Right lobe of liver (tissue), 6 donors: ENCODE data around the gene PCSK7. TPM values are rescaled to one million over a fixed set of nuclear protein-coding genes. Genes with fewer than 3 reads are reported as not detected.

ENCODE experiments used
- ATAC-seq, 4 donors: fragments of 200-7000 bp; cut with Tn5 transposase; one replicate each; pipeline ENCODE4 v1.9.1; 2020; ENCODE audit warnings: mild to moderate bottlenecking in 4 of 4, moderate library complexity in 4 of 4
- DNase-seq, 3 donors: peaks; one replicate each; pipeline ENCODE4 v3.0.0-alpha.2; 2020
- H3K27ac ChIP-seq, 3 donors: fragments of 200-600 bp; one replicate each; pipeline ENCODE4 v1.8.0; 2022
- H3K27me3 ChIP-seq, 2 donors: fragments of 200-600 bp; one replicate each; pipeline ENCODE4 v1.8.0; 2022
- H3K36me3 ChIP-seq, 4 donors: fragments of 200-600 bp; sonication (generic) in 1 of 4; one replicate each; pipeline versions ENCODE4 v1.5.1 to v1.8.0; 2017 to 2022; ENCODE audit warnings: control low read depth in 1 of 4
- H3K4me1 ChIP-seq, 4 donors: fragments of 200-600 bp; sonication (generic) in 1 of 4; one replicate each; pipeline versions ENCODE4 v1.5.1 to v1.8.0; 2017 to 2022; ENCODE audit warnings: control low read depth in 1 of 4
- H3K4me3 ChIP-seq, 3 donors: fragments of 200-600 bp; one replicate each; pipeline ENCODE4 v1.8.0; 2022
- H3K9me3 ChIP-seq, 4 donors: fragments of 200-600 bp; sonication (generic) in 1 of 4; one replicate each; pipeline versions ENCODE4 v1.5.1 to v1.8.0; 2017 to 2022; ENCODE audit warnings: control low read depth in 1 of 4
- CTCF ChIP-seq, 4 donors: fragments of 200-600 bp in 3 of 4; fragments of 450-650 bp in 1 of 4; IDR thresholded peaks; one replicate each; pipeline versions ENCODE4 v1.5.1 to v1.8.0; 2016 to 2022; ENCODE audit warnings: antibody characterized with exemption in 4 of 4, mild to moderate bottlenecking in 2 of 4
- POLR2A ChIP-seq: fragments of 450-650 bp; IDR thresholded peaks from one replicate; pipeline ENCODE4 v1.6.1; 2017; ENCODE audit warnings: antibody characterized with exemption, mild to moderate bottlenecking
- WGBS: methylation state at CpG from one replicate; pipeline ENCODE4 v1.1.6; 2018; ENCODE audit warnings: low coverage, low lambda C conversion rate; ENCODE audit not compliant: insufficient coverage; ENCODE audit errors: missing lambda C conversion rate; 5-methylcytosine and 5-hydroxymethylcytosine counted together
- intact Hi-C, 2 donors: fragments of 100-400 bp; cut with DNase I; formaldehyde crosslinking; loops; one replicate each; pipeline versions ENCODE4 v1.11.2 to v1.14.1; 2022
- total RNA-seq, 6 experiments: library from RNA; depleted of rRNA in 2 of 6; stranded (reverse); fragments of >200 nt in 2 of 6; fragmentation: NEBNext Ultra II Directional in 3 of 6; extraction: Animal tissue kit (Norgen Biotek cat#: 25700) in 3 of 6; gene quantifications; one replicate each; pipeline versions ENCODE4 v1.1.0 to v1.2.4, GENCODE V29; 2016 to 2023
- donor health status: DM: no; HTN: yes; CAD: no.
- donor health status: DM: no; HTN: no; CAD: no.
- donor health status: DM: no; HTN: no; CAD: no.
- donor health status: DM: no; HTN: yes; CAD: no.
- donor health status: DM: no; HTN: yes; CAD: no.

PCSK7 gene
- total RNA-seq, 6 experiments from 2014 or later: 19.3 to 28.5 (median 25.8) TPM

- no peaks in the 10 kb centered on the region for H3K9me3 ChIP-seq
- no peaks in the 10 kb centered on the region for H3K27me3 ChIP-seq
- H3K4me1 ChIP-seq: no peaks in the 10 kb centered on the region
- WGBS: 68% methylated on average over 4 of the region's 7 CpGs
- TF ChIP-seq CTCF (IDR thresholded peaks at IDR 0.05) (no peak), POLR2A (no peak)
- peak in 1 of 3 donors; percentile 45 for DNase-seq
- H3K36me3 ChIP-seq: peaks cover 0 to 50% (median 14%) of the 10 kb centered on the region in 4 donors
- no peak overlapping the region for H3K4me3 ChIP-seq
- peak overlapping the region in 2 of 3 donors; percentile 4 to 21 for H3K27ac ChIP-seq
- intact Hi-C loops: loop anchor here in 1 of 2 donors (10.0 kb wide), 2 partner anchors 47 to 367 kb away; partner anchors contain the start of gene SIDT2
- ATAC-seq: peak in 3 of 4 donors; percentile 33 to 45 (median 42)
Observed at GRCh38 chr11:117221775-117222517, 9.9 kb downstream of the PCSK7 start.

GRCh38 chr11:117220999-117221774, 10.7 kb downstream of the PCSK7 start:
- no peaks in the 10 kb centered on the region for H3K9me3 ChIP-seq
- H3K27me3 ChIP-seq: no peaks in the 10 kb centered on the region
- H3K4me3 ChIP-seq: no peak overlapping the region
- DNase-seq (no peak), ATAC-seq (no peak)
- TF ChIP-seq POLR2A (no peak), CTCF (IDR thresholded peaks at IDR 0.05) (no peak)
- peak overlapping the region in 2 of 3 donors; percentile 21 to 32 for H3K27ac ChIP-seq
- WGBS: 81% methylated on average over 5 of the region's 7 CpGs
- intact Hi-C loops: loop anchor here in 1 of 2 donors (10.0 kb wide), 2 partner anchors 46 to 366 kb away; partner anchors contain the start of gene SIDT2
- H3K4me1 ChIP-seq: no peaks in the 10 kb centered on the region
- H3K36me3 ChIP-seq: peaks cover 0 to 53% (median 14%) of the 10 kb centered on the region in 4 donors

- H3K4me1 ChIP-seq: no peaks in the 10 kb centered on the region
- DNase-seq: no peak
Observed at GRCh38 chr11:117220568-117220967, 11.3 kb downstream of the PCSK7 start.

More at GRCh38 chr11:117220568-117220967, 11.3 kb downstream of the PCSK7 start:
- H3K27me3 ChIP-seq: no peaks in the 10 kb centered on the region
- no peak overlapping the region for H3K4me3 ChIP-seq
- peak in 3 of 4 donors; percentile 13 to 30 (median 24) for ATAC-seq
- peaks cover 0 to 52% (median 14%) of the 10 kb centered on the region in 4 donors for H3K36me3 ChIP-seq
- H3K9me3 ChIP-seq: no peaks in the 10 kb centered on the region
- peak overlapping the region in 2 of 3 donors; percentile 21 to 32 for H3K27ac ChIP-seq
- intact Hi-C loops: loop anchor here in 1 of 2 donors (10.0 kb wide), 2 partner anchors 46 to 366 kb away; partner anchors contain the start of gene SIDT2
- TF ChIP-seq POLR2A (no peak), CTCF (IDR thresholded peaks at IDR 0.05) (no peak)
- WGBS: 60% methylated on average over 6 of the region's 9 CpGs
